Loucy (cell line): ENCODE measurements around the gene FAM83B.

Experiments
- H2AFZ ChIP-seq: fragments of 200-600 bp; sonication (generic); 2 replicates; pipeline ENCODE4 v1.6.0; 2016; ENCODE audit warnings: antibody characterized with exemption, mild to moderate bottlenecking, low read length, moderate library complexity
- H3F3A ChIP-seq: fragments of 200-600 bp; 2 replicates; pipeline ENCODE4 v1.6.0; 2016; ENCODE audit warnings: antibody characterized with exemption, low read depth, mild to moderate bottlenecking
- H3K27me3 ChIP-seq: fragments of 200-600 bp; sonication (generic); 2 replicates; pipeline ENCODE4 v1.6.1; 2014; ENCODE audit warnings: low read length, mild to moderate bottlenecking; ENCODE audit not compliant: insufficient read depth, poor library complexity, severe bottlenecking
- H3K36me3 ChIP-seq: fragments of 200-600 bp; sonication (generic); 2 replicates; pipeline ENCODE4 v1.6.1; 2016; ENCODE audit warnings: low read length; ENCODE audit not compliant: insufficient read depth
- H3K4me1 ChIP-seq: fragments of 200-600 bp; sonication (generic); 2 replicates; pipeline ENCODE4 v1.5.1; 2014; ENCODE audit warnings: low read length, mild to moderate bottlenecking; ENCODE audit not compliant: insufficient read depth, poor library complexity, severe bottlenecking
- H3K4me2 ChIP-seq: fragments of 200-600 bp; sonication (generic); 2 replicates; pipeline ENCODE4 v1.6.0; 2014; ENCODE audit warnings: antibody characterized with exemption, low read length, low read depth, mild to moderate bottlenecking; ENCODE audit not compliant: poor library complexity, severe bottlenecking
- H3K4me3 ChIP-seq: fragments of 200-600 bp; sonication (generic); 2 replicates; pipeline ENCODE4 v1.5.1; 2014; ENCODE audit warnings: low read length, mild to moderate bottlenecking, mixed read lengths; ENCODE audit not compliant: poor library complexity, severe bottlenecking
- H3K79me2 ChIP-seq: fragments of 200-600 bp; sonication (generic); 2 replicates; pipeline ENCODE4 v1.6.1; 2014; ENCODE audit warnings: low read length; ENCODE audit not compliant: insufficient read depth
- H3K9ac ChIP-seq: fragments of 200-600 bp; sonication (generic); 2 replicates; pipeline ENCODE4 v1.6.0; 2014; ENCODE audit warnings: mild to moderate bottlenecking, low read depth, low read length, moderate library complexity; ENCODE audit not compliant: poor library complexity, severe bottlenecking
- H3K9me2 ChIP-seq: fragments of 200-600 bp; sonication (generic); replicated peaks from 2 replicates; pipeline ENCODE4 v1.6.1; 2016; ENCODE audit warnings: low read depth, low read length, mixed read lengths
- H3K9me3 ChIP-seq: fragments of 200-600 bp; sonication (generic); 2 replicates; pipeline ENCODE4 v1.6.1; 2014; ENCODE audit warnings: mild to moderate bottlenecking, antibody characterized with exemption, low read length, low read depth; ENCODE audit not compliant: insufficient read depth
- H4K20me1 ChIP-seq: fragments of 200-600 bp; sonication (generic); 2 replicates; pipeline ENCODE4 v1.6.0; 2014; ENCODE audit warnings: antibody characterized with exemption, low read length, mild to moderate bottlenecking; ENCODE audit not compliant: insufficient read depth, poor library complexity, severe bottlenecking
- EZH2phosphoT487 ChIP-seq: fragments of 200-600 bp; IDR thresholded peaks from 2 replicates; pipeline ENCODE4 v1.6.1; 2018; ENCODE audit warnings: antibody characterized with exemption, mild to moderate bottlenecking, moderate library complexity, borderline replicate concordance
- TF ChIP-seq, protein P1 (sequence below): fragments of 200-600 bp; sonication (generic); conservative IDR thresholded peaks from 2 replicates; pipeline ENCODE4 v1.5.1; 2014; ENCODE audit warnings: mild to moderate bottlenecking, antibody characterized with exemption, low read length

FAM83B gene

GRCh38 chr6:54876365-54876764 lies 29.8 kb downstream of the FAM83B start:
- Histone ChIP-seq H3K27me3 (no peaks in the 10 kb centered on the region), H2AFZ (no peak overlapping the region), H3K4me1 (no peaks in the 10 kb centered on the region), H3K4me3 (no peak overlapping the region), H3F3A (no peaks in the 10 kb centered on the region), H3K9me3 (no peaks in the 10 kb centered on the region), H3K79me2 (no peaks in the 10 kb centered on the region), H3K9me2 (no peaks in the 10 kb centered on the region), H3K36me3 (no peaks in the 10 kb centered on the region), H3K9ac (no peak overlapping the region), H4K20me1 (no peaks in the 10 kb centered on the region), H3K4me2 (no peak overlapping the region)
- TF ChIP-seq, protein P1, sequence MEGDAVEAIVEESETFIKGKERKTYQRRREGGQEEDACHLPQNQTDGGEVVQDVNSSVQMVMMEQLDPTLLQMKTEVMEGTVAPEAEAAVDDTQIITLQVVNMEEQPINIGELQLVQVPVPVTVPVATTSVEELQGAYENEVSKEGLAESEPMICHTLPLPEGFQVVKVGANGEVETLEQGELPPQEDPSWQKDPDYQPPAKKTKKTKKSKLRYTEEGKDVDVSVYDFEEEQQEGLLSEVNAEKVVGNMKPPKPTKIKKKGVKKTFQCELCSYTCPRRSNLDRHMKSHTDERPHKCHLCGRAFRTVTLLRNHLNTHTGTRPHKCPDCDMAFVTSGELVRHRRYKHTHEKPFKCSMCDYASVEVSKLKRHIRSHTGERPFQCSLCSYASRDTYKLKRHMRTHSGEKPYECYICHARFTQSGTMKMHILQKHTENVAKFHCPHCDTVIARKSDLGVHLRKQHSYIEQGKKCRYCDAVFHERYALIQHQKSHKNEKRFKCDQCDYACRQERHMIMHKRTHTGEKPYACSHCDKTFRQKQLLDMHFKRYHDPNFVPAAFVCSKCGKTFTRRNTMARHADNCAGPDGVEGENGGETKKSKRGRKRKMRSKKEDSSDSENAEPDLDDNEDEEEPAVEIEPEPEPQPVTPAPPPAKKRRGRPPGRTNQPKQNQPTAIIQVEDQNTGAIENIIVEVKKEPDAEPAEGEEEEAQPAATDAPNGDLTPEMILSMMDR = no peak
- no peak for TF ChIP-seq EZH2phosphoT487

- H3K9ac ChIP-seq = no peak overlapping the region
- H3K36me3 ChIP-seq = no peaks in the 10 kb centered on the region
- H3K79me2 ChIP-seq = no peaks in the 10 kb centered on the region
- H3K9me3 ChIP-seq = no peaks in the 10 kb centered on the region
- no peak overlapping the region for H3K4me2 ChIP-seq
- no peak overlapping the region for H2AFZ ChIP-seq
- no peaks in the 10 kb centered on the region for H3F3A ChIP-seq
- no peak overlapping the region for H3K4me3 ChIP-seq
- H4K20me1 ChIP-seq = no peaks in the 10 kb centered on the region
- no peaks in the 10 kb centered on the region for H3K9me2 ChIP-seq
- H3K27me3 ChIP-seq = no peaks in the 10 kb centered on the region
- H3K4me1 ChIP-seq = no peaks in the 10 kb centered on the region
- no peak for TF ChIP-seq EZH2phosphoT487
- TF ChIP-seq, protein P1 = no peak
These were observed 30.3 kb downstream of the FAM83B start for GRCh38 chr6:54876871-54877270.

GRCh38 chr6:54877713-54878317 lies 31.2 kb downstream of the FAM83B start:
- H2AFZ ChIP-seq = no peak overlapping the region
- no peaks in the 10 kb centered on the region for H3K79me2 ChIP-seq

More at GRCh38 chr6:54877713-54878317, 31.2 kb downstream of the FAM83B start:
- Histone ChIP-seq H3K4me3 (no peak overlapping the region), H3K9me3 (no peaks in the 10 kb centered on the region), H4K20me1 (no peaks in the 10 kb centered on the region), H3K4me2 (no peak overlapping the region), H3K4me1 (no peaks in the 10 kb centered on the region), H3K36me3 (no peaks in the 10 kb centered on the region), H3F3A (no peaks in the 10 kb centered on the region), H3K27me3 (no peaks in the 10 kb centered on the region), H3K9me2 (no peaks in the 10 kb centered on the region), H3K9ac (no peak overlapping the region)
- TF ChIP-seq, protein P1 = no peak
- TF ChIP-seq EZH2phosphoT487 = no peak
